ENCODE results near the gene IGFBP5.

The IGFBP5 gene

GRCh38 chr2:216690456-216690852 is 4.9 kb downstream of the IGFBP5 start:
- no peak overlapping the region for H3K14ac ChIP-seq (ENCODE audit: low read length)
- H3K23ac ChIP-seq (ENCODE audit: low read depth, low read length, poor library complexity) = no peak overlapping the region
- no peak overlapping the region for H4K91ac ChIP-seq (ENCODE audit: low read depth, low read length, poor library complexity)
- H3K79me1 ChIP-seq (ENCODE audit: low read depth, low read length) = peaks cover 7% of the 10 kb centered on the region
- DNase-seq (ENCODE audit: low spot score) = no peak
- H3K4me3 ChIP-seq (ENCODE audit: low read length in 2 of 2) = peak overlapping the region in 1 of 2 donors; percentile 7
- no peak overlapping the region for H2BK15ac ChIP-seq (ENCODE audit: low read length)
- no peaks in the 10 kb centered on the region for H3K27me3 ChIP-seq (ENCODE audit: control insufficient read depth in 3 of 3, insufficient read depth in 3 of 3, low read depth in 1 of 3, low read length in 3 of 3)
- H3K4me1 ChIP-seq (ENCODE audit: control insufficient read depth in 2 of 2, insufficient read depth in 1 of 2, low read depth in 1 of 2, low read length in 2 of 2) = peaks cover 20 to 21% of the 10 kb centered on the region in 2 donors
- H2AK5ac ChIP-seq (ENCODE audit: low read depth, low read length) = no peak overlapping the region
- no peak overlapping the region for H3K4ac ChIP-seq (ENCODE audit: low read length)
- no peak overlapping the region for H2AFZ ChIP-seq (ENCODE audit: low read length)
- no peaks in the 10 kb centered on the region for H3K9me3 ChIP-seq (replicated peaks in 1 of 2; ENCODE audit: control insufficient read depth in 2 of 2, insufficient read depth in 1 of 2, low read depth in 1 of 2, low read length in 2 of 2)
- H2BK120ac ChIP-seq (ENCODE audit: low read depth, low read length) = no peak overlapping the region
- no peak overlapping the region for H3K9ac ChIP-seq (ENCODE audit: low read depth, low read length, poor library complexity)
- peak overlapping the region; percentile 62 for H3K27ac ChIP-seq (replicated peaks; ENCODE audit: low read length)
- peaks cover 28 to 49% of the 10 kb centered on the region in 2 donors for H3K36me3 ChIP-seq (replicated peaks in 1 of 2; ENCODE audit: control insufficient read depth in 2 of 2, insufficient read depth in 2 of 2, low read length in 2 of 2)
- no peak overlapping the region for H3K18ac ChIP-seq (ENCODE audit: low read length)
- no CpG with 5 or more reads among the region's 6 CpGs for WGBS, 2 donors (ENCODE audit: extremely low coverage in 2 of 2, insufficient read length in 2 of 2, insufficient replicate concordance in 1 of 2)
- peak overlapping the region; percentile 50 for H3K4me2 ChIP-seq (ENCODE audit: insufficient read depth, low read length, poor library complexity, severe bottlenecking)
- no peak overlapping the region for H2BK12ac ChIP-seq (ENCODE audit: low read length)
- H4K8ac ChIP-seq (ENCODE audit: low read depth, low read length) = no peak overlapping the region
- no peak overlapping the region for H2BK5ac ChIP-seq (ENCODE audit: low read length)

DNA sequence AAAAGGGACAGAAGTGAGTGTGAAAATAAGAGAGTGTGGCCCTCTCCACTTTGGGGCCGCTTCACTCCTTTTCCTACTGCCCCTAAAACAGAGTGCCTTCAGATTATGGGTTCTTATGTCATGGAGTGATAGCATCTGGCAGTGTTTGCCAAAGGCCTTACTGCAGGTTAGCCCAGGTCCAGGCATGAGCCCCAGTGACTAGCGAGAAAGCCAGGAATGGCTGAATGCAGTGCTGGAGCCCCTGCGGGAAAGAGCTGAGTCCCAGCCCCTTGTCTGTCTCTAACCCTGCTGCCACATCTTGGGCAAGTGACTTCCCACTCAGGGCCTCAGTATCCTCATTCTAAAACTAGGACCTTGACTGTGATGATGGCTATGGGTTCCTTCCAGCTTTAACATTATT is 6.0 kb downstream of the IGFBP5 start:
- no peak overlapping the region for H3K4ac ChIP-seq (ENCODE audit: low read length)
- no peak overlapping the region for H2BK5ac ChIP-seq (ENCODE audit: low read length)
- no peak overlapping the region for H2BK15ac ChIP-seq (ENCODE audit: low read length)
- H3K9me3 ChIP-seq (replicated peaks in 1 of 2; ENCODE audit: control insufficient read depth in 2 of 2, insufficient read depth in 1 of 2, low read depth in 1 of 2, low read length in 2 of 2) = no peaks in the 10 kb centered on the region
- H2BK12ac ChIP-seq (ENCODE audit: low read length) = no peak overlapping the region
- no peak for DNase-seq (ENCODE audit: low spot score)
- WGBS, 2 donors (ENCODE audit: extremely low coverage in 2 of 2, insufficient read length in 2 of 2, insufficient replicate concordance in 1 of 2) = no CpG with 5 or more reads among the region's 3 CpGs
- H3K23ac ChIP-seq (ENCODE audit: low read depth, low read length, poor library complexity) = no peak overlapping the region
- no peak overlapping the region for H4K8ac ChIP-seq (ENCODE audit: low read depth, low read length)
- peak overlapping the region; percentile 29 for H3K18ac ChIP-seq (ENCODE audit: low read length)
- no peak overlapping the region for H2BK120ac ChIP-seq (ENCODE audit: low read depth, low read length)
- H3K36me3 ChIP-seq (replicated peaks in 1 of 2; ENCODE audit: control insufficient read depth in 2 of 2, insufficient read depth in 2 of 2, low read length in 2 of 2) = peaks cover 32 to 57% of the 10 kb centered on the region in 2 donors
- H3K27ac ChIP-seq (replicated peaks; ENCODE audit: low read length) = no peak overlapping the region
- H2AK5ac ChIP-seq (ENCODE audit: low read depth, low read length) = no peak overlapping the region
- H3K9ac ChIP-seq (ENCODE audit: low read depth, low read length, poor library complexity) = peak overlapping the region; percentile 17
- peaks cover 7% of the 10 kb centered on the region for H3K79me1 ChIP-seq (ENCODE audit: low read depth, low read length)
- no peaks in the 10 kb centered on the region for H3K27me3 ChIP-seq (ENCODE audit: control insufficient read depth in 3 of 3, insufficient read depth in 3 of 3, low read depth in 1 of 3, low read length in 3 of 3)
- H3K4me2 ChIP-seq (ENCODE audit: insufficient read depth, low read length, poor library complexity, severe bottlenecking) = peak overlapping the region; percentile 2
- H3K4me3 ChIP-seq (ENCODE audit: low read length in 2 of 2) = no peak overlapping the region
- H4K91ac ChIP-seq (ENCODE audit: low read depth, low read length, poor library complexity) = no peak overlapping the region
- H3K4me1 ChIP-seq (ENCODE audit: control insufficient read depth in 2 of 2, insufficient read depth in 1 of 2, low read depth in 1 of 2, low read length in 2 of 2) = peaks cover 19 to 22% of the 10 kb centered on the region in 2 donors
- H3K14ac ChIP-seq (ENCODE audit: low read length) = no peak overlapping the region
- H2AFZ ChIP-seq (ENCODE audit: low read length) = no peak overlapping the region

DNA sequence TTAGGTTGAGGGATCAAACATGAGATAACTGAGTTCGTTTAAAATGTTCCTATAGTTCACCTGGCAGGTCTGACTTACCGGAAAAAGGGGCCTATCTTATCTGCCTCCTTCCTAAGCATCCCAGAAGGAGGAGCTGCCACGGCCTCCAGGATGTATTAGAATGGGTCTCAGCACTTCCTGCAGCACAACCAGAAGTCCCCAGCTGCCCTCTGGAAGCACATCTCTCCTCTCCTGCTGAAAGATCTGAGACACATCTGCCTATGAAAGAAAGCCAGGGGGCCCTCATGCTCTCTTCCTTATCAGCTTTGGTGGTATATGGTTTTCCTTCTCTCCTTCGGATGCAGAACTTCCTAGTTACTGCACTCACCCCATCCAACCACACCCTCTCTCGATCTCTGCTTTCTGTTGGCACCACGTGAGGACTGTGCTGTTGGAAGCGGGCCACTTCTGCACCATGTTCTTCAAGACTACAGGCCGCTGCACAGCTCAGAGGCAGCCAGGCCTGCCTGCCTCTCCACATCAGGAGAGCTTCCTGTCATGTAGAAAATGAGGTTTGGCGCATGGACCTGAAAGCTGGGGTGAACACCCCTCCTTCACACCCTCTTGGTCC is 6.5 kb downstream of the IGFBP5 start:
- Histone ChIP-seq H2BK5ac (ENCODE audit: low read length) (no peak overlapping the region), H3K4me2 (ENCODE audit: insufficient read depth, low read length, poor library complexity, severe bottlenecking) (no peak overlapping the region), H2BK15ac (ENCODE audit: low read length) (no peak overlapping the region), H3K27me3 (ENCODE audit: control insufficient read depth in 3 of 3, insufficient read depth in 3 of 3, low read depth in 1 of 3, low read length in 3 of 3) (no peaks in the 10 kb centered on the region), H3K27ac (replicated peaks; ENCODE audit: low read length) (peak overlapping the region; percentile 29), H3K4ac (ENCODE audit: low read length) (no peak overlapping the region), H3K9ac (ENCODE audit: low read depth, low read length, poor library complexity) (no peak overlapping the region), H2AFZ (ENCODE audit: low read length) (no peak overlapping the region), H3K14ac (ENCODE audit: low read length) (no peak overlapping the region), H4K8ac (ENCODE audit: low read depth, low read length) (peak overlapping the region; percentile 45), H2BK120ac (ENCODE audit: low read depth, low read length) (no peak overlapping the region), H3K9me3 (replicated peaks in 1 of 2; ENCODE audit: control insufficient read depth in 2 of 2, insufficient read depth in 1 of 2, low read depth in 1 of 2, low read length in 2 of 2) (peaks cover 0 to 1% of the 10 kb centered on the region in 2 donors), H2AK5ac (ENCODE audit: low read depth, low read length) (no peak overlapping the region), H3K79me1 (ENCODE audit: low read depth, low read length) (peaks cover 9% of the 10 kb centered on the region), H3K4me1 (ENCODE audit: control insufficient read depth in 2 of 2, insufficient read depth in 1 of 2, low read depth in 1 of 2, low read length in 2 of 2) (peaks cover 19 to 22% of the 10 kb centered on the region in 2 donors), H3K18ac (ENCODE audit: low read length) (peak overlapping the region; percentile 29), H3K36me3 (replicated peaks in 1 of 2; ENCODE audit: control insufficient read depth in 2 of 2, insufficient read depth in 2 of 2, low read length in 2 of 2) (peaks cover 35 to 62% of the 10 kb centered on the region in 2 donors), H3K23ac (ENCODE audit: low read depth, low read length, poor library complexity) (no peak overlapping the region), H4K91ac (ENCODE audit: low read depth, low read length, poor library complexity) (no peak overlapping the region), H3K4me3 (ENCODE audit: low read length in 2 of 2) (no peak overlapping the region), H2BK12ac (ENCODE audit: low read length) (no peak overlapping the region)
- no CpG with 5 or more reads among the region's 9 CpGs for WGBS, 2 donors (ENCODE audit: extremely low coverage in 2 of 2, insufficient read length in 2 of 2, insufficient replicate concordance in 1 of 2)
- no peak for DNase-seq (ENCODE audit: low spot score)

GRCh38 chr2:216687646-216688045 is 7.7 kb downstream of the IGFBP5 start:
- no peak for DNase-seq (ENCODE audit: low spot score)

More at GRCh38 chr2:216687646-216688045, 7.7 kb downstream of the IGFBP5 start:
- Histone ChIP-seq H2BK12ac (ENCODE audit: low read length) (no peak overlapping the region), H3K9me3 (replicated peaks in 1 of 2; ENCODE audit: control insufficient read depth in 2 of 2, insufficient read depth in 1 of 2, low read depth in 1 of 2, low read length in 2 of 2) (peaks cover 0 to 2% of the 10 kb centered on the region in 2 donors), H3K36me3 (replicated peaks in 1 of 2; ENCODE audit: control insufficient read depth in 2 of 2, insufficient read depth in 2 of 2, low read length in 2 of 2) (peaks cover 40 to 71% of the 10 kb centered on the region in 2 donors), H2BK15ac (ENCODE audit: low read length) (no peak overlapping the region), H2BK5ac (ENCODE audit: low read length) (no peak overlapping the region), H2AFZ (ENCODE audit: low read length) (no peak overlapping the region), H3K9ac (ENCODE audit: low read depth, low read length, poor library complexity) (no peak overlapping the region), H3K18ac (ENCODE audit: low read length) (peak overlapping the region; percentile 68), H3K14ac (ENCODE audit: low read length) (no peak overlapping the region), H3K4ac (ENCODE audit: low read length) (no peak overlapping the region), H3K23ac (ENCODE audit: low read depth, low read length, poor library complexity) (no peak overlapping the region), H3K4me1 (ENCODE audit: control insufficient read depth in 2 of 2, insufficient read depth in 1 of 2, low read depth in 1 of 2, low read length in 2 of 2) (peaks cover 16 to 22% of the 10 kb centered on the region in 2 donors), H2AK5ac (ENCODE audit: low read depth, low read length) (no peak overlapping the region), H3K27me3 (ENCODE audit: control insufficient read depth in 3 of 3, insufficient read depth in 3 of 3, low read depth in 1 of 3, low read length in 3 of 3) (no peaks in the 10 kb centered on the region), H4K8ac (ENCODE audit: low read depth, low read length) (no peak overlapping the region), H3K4me2 (ENCODE audit: insufficient read depth, low read length, poor library complexity, severe bottlenecking) (no peak overlapping the region), H3K79me1 (ENCODE audit: low read depth, low read length) (peaks cover 10% of the 10 kb centered on the region), H3K27ac (replicated peaks; ENCODE audit: low read length) (no peak overlapping the region), H2BK120ac (ENCODE audit: low read depth, low read length) (no peak overlapping the region), H4K91ac (ENCODE audit: low read depth, low read length, poor library complexity) (no peak overlapping the region), H3K4me3 (ENCODE audit: low read length in 2 of 2) (no peak overlapping the region)
- WGBS, 2 donors (ENCODE audit: extremely low coverage in 2 of 2, insufficient read length in 2 of 2, insufficient replicate concordance in 1 of 2) = no CpG with 5 or more reads among the region's 4 CpGs
